Keratinocyte (primary cell): ENCODE data around the gene ARSI. TPM values are rescaled to one million over a fixed set of nuclear protein-coding genes. Genes with fewer than 3 reads are reported as not detected.

Experiments used
- DNase-seq: peaks from one replicate; pipeline ENCODE4 v3.0.0-alpha.2; 2011; ENCODE audit warnings: low read depth, missing footprints, low spot score
- FAIRE-seq: peaks from 2 replicates; lab custom pipeline; 2011; peaks lifted over from hg19 to GRCh38; lab: Jason Lieb, UNC
- H2AFZ ChIP-seq: 2 replicates; pipeline ENCODE4 v1.6.0; 2012; ENCODE audit warnings: low read length, control low read depth, inconsistent platforms; ENCODE audit not compliant: control insufficient read depth
- H3K27ac ChIP-seq: 2 replicates; pipeline ENCODE4 v1.5.1; 2011; ENCODE audit warnings: low read length; ENCODE audit not compliant: control insufficient read depth, insufficient read depth
- H3K27me3 ChIP-seq: 3 replicates; pipeline ENCODE4 v1.6.0; 2011; ENCODE audit warnings: low read length; ENCODE audit not compliant: control insufficient read depth, insufficient read depth; ENCODE audit errors: extremely low read depth
- H3K36me3 ChIP-seq, 2 experiments: 2 replicates in 1 of 2; 3 replicates in 1 of 2; pipeline ENCODE4 v1.5.1; 2011; ENCODE audit warnings: low read length in 2 of 2, mild to moderate bottlenecking in 1 of 2; ENCODE audit not compliant: control insufficient read depth in 2 of 2, insufficient read depth in 2 of 2; ENCODE audit errors: extremely low read depth in 1 of 2
- H3K4me1 ChIP-seq: 3 replicates; pipeline ENCODE4 v1.5.1; 2011; ENCODE audit warnings: low read length; ENCODE audit not compliant: control insufficient read depth, insufficient read depth; ENCODE audit errors: extremely low read depth
- H3K4me2 ChIP-seq: 3 replicates; pipeline ENCODE4 v1.6.0; 2011; ENCODE audit warnings: low read depth, low read length; ENCODE audit not compliant: control insufficient read depth, insufficient read depth; ENCODE audit errors: extremely low read depth
- H3K4me3 ChIP-seq, 3 experiments: fragments of 200-600 bp in 1 of 3; sonication (generic) in 1 of 3; 2 replicates in 2 of 3; 3 replicates in 1 of 3; pipeline ENCODE4 v1.5.1; 2011 to 2016; ENCODE audit warnings: low read length in 3 of 3, mild to moderate bottlenecking in 3 of 3, control low read depth in 2 of 3, inconsistent platforms in 1 of 3, low read depth in 1 of 3, mixed read lengths in 1 of 3, mixed run types in 1 of 3, moderate library complexity in 1 of 3; ENCODE audit not compliant: control insufficient read depth in 2 of 3, insufficient read depth in 2 of 3; ENCODE audit errors: extremely low read depth in 1 of 3
- H3K79me2 ChIP-seq: 2 replicates; pipeline ENCODE4 v1.6.0; 2012; ENCODE audit warnings: low read length; ENCODE audit not compliant: control insufficient read depth, insufficient read depth
- H3K9ac ChIP-seq: 3 replicates; pipeline ENCODE4 v1.6.0; 2011; ENCODE audit warnings: low read length; ENCODE audit not compliant: control insufficient read depth, insufficient read depth; ENCODE audit errors: extremely low read depth
- H3K9me1 ChIP-seq: 3 replicates; pipeline ENCODE4 v1.6.0; 2011; ENCODE audit warnings: low read length; ENCODE audit not compliant: control insufficient read depth, insufficient read depth; ENCODE audit errors: extremely low read depth
- H3K9me3 ChIP-seq: 2 replicates; pipeline ENCODE4 v1.5.1; 2012; ENCODE audit warnings: low read depth, low read length; ENCODE audit not compliant: control insufficient read depth
- H4K20me1 ChIP-seq: 3 replicates; pipeline ENCODE4 v1.6.0; 2011; ENCODE audit warnings: low read length; ENCODE audit not compliant: control insufficient read depth, insufficient read depth; ENCODE audit errors: extremely low read depth
- CTCF ChIP-seq, 3 experiments: IDR thresholded peaks in 1 of 3; conservative IDR thresholded peaks in 1 of 3; optimal IDR thresholded peaks in 1 of 3; 2 replicates in 2 of 3; 3 replicates in 1 of 3; pipeline versions ENCODE3 to v1.5.1; 2011; ENCODE audit warnings: low read length in 3 of 3, mild to moderate bottlenecking in 3 of 3, moderate library complexity in 2 of 3, control low read depth in 1 of 3, inconsistent platforms in 1 of 3; ENCODE audit not compliant: insufficient read depth in 2 of 3; ENCODE audit errors: extremely low read depth in 1 of 3
- EZH2 ChIP-seq: IDR thresholded peaks from one replicate; pipeline ENCODE4 v1.6.1; 2012; ENCODE audit warnings: inconsistent platforms, mild to moderate bottlenecking, low read length, moderate library complexity
- dilution Hi-C: fragments of 300-500 bp; cut with MboI; formaldehyde crosslinking; loops from one replicate; pipeline ENCODE4 v1.7.0; 2020; ENCODE audit warnings: low sequenced_read_pairs; ENCODE audit not compliant: extremely low pct_ligation_motif_present
- polyA plus RNA-seq, 5 experiments: library from polyadenylated mRNA; depleted of rRNA in 3 of 5; stranded (reverse) in 3 of 5; stranded (forward) in 1 of 5; unstranded in 1 of 5; fragments of >200 nt; gene quantifications; 1 replicate in 1 of 5; 2 replicates in 3 of 5; 3 replicates in 1 of 5; pipeline versions ENCODE4 v1.2.1 to v1.2.3, GENCODE V29; 2011 to 2012; ENCODE audit warnings: missing spikeins in 2 of 5, low read depth in 1 of 5, low replicate concordance in 1 of 5

ARSI gene
- polyA plus RNA-seq, 1 donor (not counting 4 experiments of a cell fraction or from before 2014, with no cell fraction given): 1.7 TPM

- Histone ChIP-seq H3K4me1 (peaks cover 20% of the 10 kb centered on the region), H3K27ac (no peak overlapping the region)
- dilution Hi-C loops: no loop called here
Observed at GRCh38 chr5:150313501-150313900, 10.8 kb upstream of the ARSI start.

GRCh38 chr5:150312518-150312917 is 9.8 kb upstream of the ARSI start:
- DNase-seq (no peak), FAIRE-seq (no peak)
- dilution Hi-C loops: no loop called here
- Histone ChIP-seq H3K36me3 (no peaks in the 10 kb centered on the region), H3K9me1 (peaks cover 2% of the 10 kb centered on the region), H3K79me2 (no peaks in the 10 kb centered on the region), H3K9ac (no peak overlapping the region), H3K4me2 (no peak overlapping the region), H3K27ac (no peak overlapping the region), H3K27me3 (no peaks in the 10 kb centered on the region), H2AFZ (no peak overlapping the region), H4K20me1 (no peaks in the 10 kb centered on the region), H3K9me3 (no peaks in the 10 kb centered on the region), H3K4me1 (peaks cover 10% of the 10 kb centered on the region), H3K4me3 (no peak overlapping the region)
- no peak for TF ChIP-seq EZH2
- TF ChIP-seq CTCF (optimal IDR thresholded peaks at IDR 0.05 in 1 of 3, IDR thresholded peaks at IDR 0.05 in 1 of 3, conservative IDR thresholded peaks at IDR 0.05 in 1 of 3; ENCODE audit: extremely low read depth in 1 of 3, insufficient read depth in 2 of 3, low read length in 3 of 3): no peak

More at GRCh38 chr5:150313501-150313900, 10.8 kb upstream of the ARSI start:
- FAIRE-seq (no peak), DNase-seq (no peak)
- Histone ChIP-seq H3K36me3 (no peaks in the 10 kb centered on the region), H3K4me2 (no peak overlapping the region), H2AFZ (no peak overlapping the region), H3K27me3 (no peaks in the 10 kb centered on the region), H3K79me2 (no peaks in the 10 kb centered on the region), H3K4me3 (no peak overlapping the region), H3K9ac (no peak overlapping the region), H3K9me1 (peaks cover 2% of the 10 kb centered on the region), H3K9me3 (no peaks in the 10 kb centered on the region), H4K20me1 (no peaks in the 10 kb centered on the region)
- no peak for TF ChIP-seq EZH2
- TF ChIP-seq CTCF (optimal IDR thresholded peaks at IDR 0.05 in 1 of 3, IDR thresholded peaks at IDR 0.05 in 1 of 3, conservative IDR thresholded peaks at IDR 0.05 in 1 of 3; ENCODE audit: extremely low read depth in 1 of 3, insufficient read depth in 2 of 3, low read length in 3 of 3): no peak
